Measurements from ENCODE around the gene BCL11B. TPM values are rescaled to one million over a fixed set of nuclear protein-coding genes. Genes with fewer than 3 reads are reported as not detected.

Gene BCL11B
- total RNA-seq, 1 donor from 2014 or later, result 2.3 TPM

- Mint-ChIP-seq H3K9me3 (ENCODE audit: low read depth) (no peaks in the 10 kb centered on the region), H3K27me3 (peaks cover 13% of the 10 kb centered on the region), H3K36me3 (ENCODE audit: insufficient read depth) (no peaks in the 10 kb centered on the region), H3K4me1 (ENCODE audit: low read depth) (peaks cover 2% of the 10 kb centered on the region), H3K4me3 (ENCODE audit: low read depth) (no peak overlapping the region), H3K27ac (no peak overlapping the region)
- no peak for TF ChIP-seq CTCF (IDR thresholded peaks at IDR 0.05; ENCODE audit: unreplicated experiment)
- DNase-seq (ENCODE audit: low spot score, unreplicated experiment), result no peak
Measured at GRCh38 chr14:99141236-99141635, 130.8 kb downstream of the BCL11B start.

GRCh38 chr14:99138999-99139865, 132.8 kb downstream of the BCL11B start:
- H3K27ac Mint-ChIP-seq, result no peak overlapping the region
- H3K36me3 Mint-ChIP-seq (ENCODE audit: insufficient read depth), result no peaks in the 10 kb centered on the region
- no peaks in the 10 kb centered on the region for H3K9me3 Mint-ChIP-seq (ENCODE audit: low read depth)
- H3K4me1 Mint-ChIP-seq (ENCODE audit: low read depth), result peaks cover 2% of the 10 kb centered on the region
- peaks cover 19% of the 10 kb centered on the region for H3K27me3 Mint-ChIP-seq
- no peak for DNase-seq (ENCODE audit: low spot score, unreplicated experiment)
- TF ChIP-seq CTCF (IDR thresholded peaks at IDR 0.05; ENCODE audit: unreplicated experiment), result no peak
- H3K4me3 Mint-ChIP-seq (ENCODE audit: low read depth), result no peak overlapping the region

GRCh38 chr14:99137913-99138571, 134.0 kb downstream of the BCL11B start:
- H3K4me3 Mint-ChIP-seq (ENCODE audit: low read depth), result no peak overlapping the region
- H3K36me3 Mint-ChIP-seq (ENCODE audit: insufficient read depth), result no peaks in the 10 kb centered on the region
- peaks cover 25% of the 10 kb centered on the region for H3K27me3 Mint-ChIP-seq
- no peak overlapping the region for H3K27ac Mint-ChIP-seq
- H3K9me3 Mint-ChIP-seq (ENCODE audit: low read depth), result no peaks in the 10 kb centered on the region
- TF ChIP-seq CTCF (IDR thresholded peaks at IDR 0.05; ENCODE audit: unreplicated experiment), result no peak
- H3K4me1 Mint-ChIP-seq (ENCODE audit: low read depth), result peaks cover 2% of the 10 kb centered on the region
- DNase-seq (ENCODE audit: low spot score, unreplicated experiment), result no peak

DNA sequence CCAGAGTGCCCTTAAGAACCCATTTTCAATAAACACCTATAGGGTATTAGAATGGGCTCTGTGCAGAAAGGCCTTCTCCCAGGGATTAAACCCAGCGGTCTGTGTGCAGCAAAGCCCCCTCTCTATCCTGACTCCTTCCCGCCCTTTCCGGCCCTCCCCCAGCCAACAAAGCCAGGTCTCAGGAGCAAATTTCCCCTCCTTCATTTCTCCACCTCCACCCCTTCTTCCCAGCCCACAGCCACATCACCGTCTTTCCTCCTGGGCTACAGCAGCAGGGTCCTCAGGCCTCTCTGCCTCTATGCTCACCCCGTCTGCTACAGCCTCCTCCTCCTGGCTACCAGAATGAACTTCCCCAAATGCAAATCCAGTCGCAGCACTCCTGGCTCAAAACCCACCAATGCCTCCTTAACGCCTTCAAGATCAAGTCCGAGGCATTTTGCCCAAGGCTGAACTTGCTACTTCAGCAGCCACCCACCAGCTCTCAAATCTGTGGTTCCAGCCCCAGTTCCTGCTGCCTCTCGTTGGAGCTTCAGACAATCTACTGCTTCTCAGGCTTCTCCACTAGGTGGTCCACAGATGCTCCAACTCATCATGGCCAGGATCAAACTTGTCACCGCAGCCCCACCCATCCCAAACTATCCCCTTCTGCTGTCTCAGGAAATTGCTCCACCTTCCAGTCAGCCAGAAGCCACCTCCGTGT, 134.8 kb downstream of the BCL11B start:
- H3K4me1 Mint-ChIP-seq (ENCODE audit: low read depth), result peaks cover 2% of the 10 kb centered on the region
- H3K27ac Mint-ChIP-seq, result no peak overlapping the region
- H3K36me3 Mint-ChIP-seq (ENCODE audit: insufficient read depth), result no peaks in the 10 kb centered on the region
- H3K4me3 Mint-ChIP-seq (ENCODE audit: low read depth), result no peak overlapping the region
- DNase-seq (ENCODE audit: low spot score, unreplicated experiment), result no peak
- TF ChIP-seq CTCF (IDR thresholded peaks at IDR 0.05; ENCODE audit: unreplicated experiment), result no peak
- no peaks in the 10 kb centered on the region for H3K9me3 Mint-ChIP-seq (ENCODE audit: low read depth)
- peaks cover 28% of the 10 kb centered on the region for H3K27me3 Mint-ChIP-seq

- Mint-ChIP-seq H3K36me3 (ENCODE audit: insufficient read depth) (no peaks in the 10 kb centered on the region), H3K4me1 (ENCODE audit: low read depth) (peaks cover 2% of the 10 kb centered on the region), H3K4me3 (ENCODE audit: low read depth) (no peak overlapping the region), H3K9me3 (ENCODE audit: low read depth) (no peaks in the 10 kb centered on the region), H3K27ac (no peak overlapping the region), H3K27me3 (peaks cover 31% of the 10 kb centered on the region)
- no peak for DNase-seq (ENCODE audit: low spot score, unreplicated experiment)
- TF ChIP-seq CTCF (IDR thresholded peaks at IDR 0.05; ENCODE audit: unreplicated experiment), result no peak
Measured at GRCh38 chr14:99136401-99136800, 135.6 kb downstream of the BCL11B start.
